ENCODE measurements around the gene XXYLT1.

GRCh38 chr3:195159814-195160165 is 111.2 kb downstream of the XXYLT1 start:
- TF ChIP-seq CTCF (IDR thresholded peaks at IDR 0.05) (no peak), POLR2A (IDR thresholded peaks at IDR 0.05) (no peak)
